GM12892 (cell line): ENCODE measurements around the gene PPCS.

Source experiments
- DNase-seq: peaks from one replicate; pipeline ENCODE4 v3.0.0; 2011; ENCODE audit not compliant: insufficient read length
- FAIRE-seq: peaks from 2 replicates; lab custom pipeline; 2011; peaks lifted over from hg19 to GRCh38; lab: Jason Lieb, UNC
- POLR2A ChIP-seq: IDR thresholded peaks from 2 replicates; pipeline ENCODE4 v1.6.1; 2011; ENCODE audit warnings: low read depth, low read length, control low read depth
- POLR2AphosphoS5 ChIP-seq: IDR thresholded peaks from 2 replicates; pipeline ENCODE4 v1.6.1; 2011; ENCODE audit warnings: low read depth, low read length, control low read depth
- TAF1 ChIP-seq: IDR thresholded peaks from 2 replicates; pipeline ENCODE4 v1.6.1; 2011; ENCODE audit warnings: low read depth, mild to moderate bottlenecking, control low read depth, low read length, borderline replicate concordance

Gene PPCS

DNA sequence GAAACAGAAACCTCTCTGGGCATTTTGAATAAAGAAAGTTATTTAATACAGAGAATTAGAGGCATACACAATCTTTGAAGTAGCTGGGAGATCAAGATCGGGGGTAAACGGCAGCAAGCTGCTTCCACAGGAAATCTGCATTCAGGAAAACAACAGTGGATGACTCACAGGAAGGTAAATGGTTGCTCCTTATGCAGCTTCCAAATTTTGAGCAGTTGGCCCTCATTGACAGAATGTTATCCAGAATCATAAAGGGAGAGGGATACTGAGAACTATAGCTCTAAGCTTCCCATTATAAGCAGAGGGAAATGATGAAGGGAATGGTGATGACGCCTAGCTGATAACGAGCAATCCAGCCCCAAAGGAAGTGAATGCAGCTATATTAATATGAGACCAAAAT lies 29.1 kb upstream of the PPCS start:
- no peak for TF ChIP-seq POLR2A
- no peak for TF ChIP-seq POLR2AphosphoS5
- no peak for TF ChIP-seq TAF1
- FAIRE-seq (no peak), DNase-seq (no peak)

DNA sequence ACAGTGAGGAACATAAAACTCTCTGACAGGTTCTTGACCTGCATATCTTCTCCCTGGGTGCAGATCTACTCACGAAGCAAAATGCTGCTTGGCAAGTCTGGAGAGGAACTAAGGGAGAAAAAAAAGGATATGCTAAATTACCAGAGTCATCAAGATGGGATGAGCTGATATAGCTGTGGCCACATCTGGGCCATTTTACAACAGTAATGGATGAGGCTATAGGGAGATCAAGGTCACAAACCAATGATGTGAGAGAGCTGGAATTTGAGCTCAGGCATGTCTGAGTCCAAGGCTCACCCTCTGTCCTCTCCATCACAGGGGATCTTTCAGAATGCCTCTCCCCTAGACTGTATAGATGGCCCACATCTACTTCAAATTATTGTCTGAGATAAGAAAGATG lies 26.7 kb upstream of the PPCS start:
- DNase-seq (no peak), FAIRE-seq (no peak)
- no peak for TF ChIP-seq POLR2AphosphoS5
- TF ChIP-seq POLR2A = no peak
- TF ChIP-seq TAF1 = no peak

DNA sequence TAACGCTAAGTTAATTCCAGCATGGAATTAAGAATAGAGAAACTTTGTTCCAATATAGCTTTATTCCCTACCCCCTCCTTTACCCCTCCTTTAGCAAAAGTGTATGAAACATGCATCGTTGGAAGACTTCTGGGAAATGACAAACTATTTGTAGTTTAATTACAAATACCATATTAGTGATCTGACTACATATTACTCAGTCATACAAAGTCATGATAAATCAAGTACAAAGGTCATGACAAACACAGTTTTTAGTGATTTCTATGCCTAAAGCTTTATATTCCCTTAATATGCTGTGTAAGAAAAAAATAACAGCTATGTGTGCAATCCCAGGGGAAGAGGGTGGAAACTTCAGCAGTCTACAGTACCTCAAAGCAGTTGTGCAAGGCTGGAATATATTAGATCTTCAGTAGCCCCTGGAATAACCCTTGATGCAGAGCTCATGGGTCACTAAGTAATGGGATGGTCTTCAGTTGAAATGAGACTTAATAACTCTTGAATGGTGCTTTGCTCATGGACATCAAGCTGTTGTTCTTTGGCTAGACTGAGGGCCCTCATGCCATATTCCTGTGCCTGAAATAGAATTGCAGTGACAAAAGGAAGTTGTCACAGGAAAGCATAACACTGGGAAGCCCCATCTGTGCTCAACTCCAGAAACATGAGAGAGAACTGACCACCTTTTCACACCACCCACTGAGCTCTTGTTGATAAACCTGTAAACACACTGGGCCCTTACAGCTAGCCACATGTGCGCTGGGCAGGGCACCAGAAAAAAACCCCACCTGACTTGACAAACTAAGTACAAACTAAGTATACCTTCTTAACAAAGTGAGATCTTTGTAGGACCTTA lies 25.8 kb upstream of the PPCS start:
- no peak for TF ChIP-seq POLR2AphosphoS5
- no peak for TF ChIP-seq POLR2A
- TF ChIP-seq TAF1 = no peak
- DNase-seq (no peak), FAIRE-seq (no peak)

DNA sequence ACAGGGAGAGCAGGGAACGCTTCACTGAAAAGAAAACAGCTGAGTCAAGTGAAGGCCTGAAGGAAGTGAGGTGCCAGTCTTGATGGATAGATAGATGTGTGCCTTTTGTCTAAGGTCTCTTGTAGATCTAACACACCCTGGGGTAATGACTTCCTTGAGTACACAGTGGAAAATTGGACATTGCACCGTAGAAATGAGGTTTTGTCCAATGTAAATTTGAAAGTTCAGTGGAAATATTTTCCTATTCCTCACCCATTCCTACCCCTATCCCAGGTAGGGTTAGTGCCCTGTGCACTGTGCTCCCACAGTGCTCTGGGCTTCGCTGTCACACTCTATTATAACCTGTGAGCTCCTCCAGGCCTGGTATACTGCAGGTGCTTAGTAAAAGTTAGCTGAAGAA lies 24.8 kb upstream of the PPCS start:
- no peak for FAIRE-seq
- no peak for DNase-seq
- TF ChIP-seq POLR2A (no peak), TAF1 (no peak), POLR2AphosphoS5 (no peak)

DNA sequence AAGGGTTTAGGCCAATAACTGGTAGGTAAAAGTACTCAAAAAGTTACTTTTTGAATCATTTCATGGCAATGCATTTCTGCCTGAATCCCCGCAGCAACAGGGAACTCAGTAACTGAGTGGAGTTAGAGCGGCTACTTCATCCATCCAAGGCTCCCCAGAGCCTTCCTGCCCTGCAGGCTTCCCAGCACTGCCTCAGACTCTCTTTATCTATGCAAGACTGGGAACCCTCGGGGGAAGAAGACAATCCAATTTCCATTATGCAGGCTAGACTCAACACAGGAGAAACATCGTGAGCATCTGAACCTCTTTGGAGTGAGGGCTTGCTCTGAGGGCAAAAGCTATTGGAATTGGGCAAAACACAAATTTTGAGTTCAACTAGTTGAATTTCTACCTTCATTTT lies 23.6 kb upstream of the PPCS start:
- TF ChIP-seq POLR2A = no peak
- TF ChIP-seq TAF1 = no peak
- no peak for TF ChIP-seq POLR2AphosphoS5
- no peak for FAIRE-seq
- DNase-seq = no peak

DNA sequence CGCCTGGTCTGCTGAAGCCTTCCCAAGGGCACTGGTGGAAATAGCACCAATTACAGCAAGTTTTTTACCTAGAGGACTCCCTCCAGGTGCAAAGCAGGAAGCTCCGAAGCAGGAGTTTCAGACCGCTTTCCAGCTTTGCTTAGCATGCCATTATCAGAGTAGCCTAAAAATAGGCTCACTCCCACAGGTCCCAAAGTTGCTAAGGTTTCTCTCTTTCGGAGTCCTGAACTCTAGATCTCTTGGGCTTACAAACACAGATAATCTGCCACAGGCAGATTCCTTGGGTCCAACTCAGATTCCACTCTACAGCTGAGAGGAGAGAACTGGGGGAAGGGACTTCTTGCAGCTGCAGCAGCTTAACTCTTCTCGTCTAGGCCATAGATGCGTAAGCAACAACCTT lies 23.0 kb upstream of the PPCS start:
- DNase-seq (no peak), FAIRE-seq (no peak)
- no peak for TF ChIP-seq POLR2A
- TF ChIP-seq POLR2AphosphoS5 = no peak
- TF ChIP-seq TAF1 = no peak

DNA sequence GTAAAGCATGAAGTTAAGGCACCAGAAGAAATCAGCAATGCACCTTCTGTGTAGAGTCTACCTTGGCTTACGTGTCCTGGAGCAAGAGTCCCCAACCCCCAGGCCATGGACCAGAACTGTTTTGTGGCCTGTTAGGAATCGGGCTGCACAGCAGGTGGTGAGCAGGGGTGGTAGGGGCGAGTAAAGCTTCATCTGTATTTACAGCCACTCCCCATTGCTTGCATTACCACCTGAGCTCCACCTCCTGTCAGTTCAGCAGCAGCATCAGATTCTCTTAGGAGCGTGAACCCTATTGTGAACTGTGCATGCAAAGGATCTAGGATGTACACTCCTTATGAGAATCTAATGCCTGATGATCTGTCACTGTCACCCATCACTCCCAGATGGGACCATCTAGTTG lies 22.0 kb upstream of the PPCS start:
- TF ChIP-seq POLR2A (no peak), POLR2AphosphoS5 (no peak), TAF1 (no peak)
- no peak for FAIRE-seq
- no peak for DNase-seq

DNA sequence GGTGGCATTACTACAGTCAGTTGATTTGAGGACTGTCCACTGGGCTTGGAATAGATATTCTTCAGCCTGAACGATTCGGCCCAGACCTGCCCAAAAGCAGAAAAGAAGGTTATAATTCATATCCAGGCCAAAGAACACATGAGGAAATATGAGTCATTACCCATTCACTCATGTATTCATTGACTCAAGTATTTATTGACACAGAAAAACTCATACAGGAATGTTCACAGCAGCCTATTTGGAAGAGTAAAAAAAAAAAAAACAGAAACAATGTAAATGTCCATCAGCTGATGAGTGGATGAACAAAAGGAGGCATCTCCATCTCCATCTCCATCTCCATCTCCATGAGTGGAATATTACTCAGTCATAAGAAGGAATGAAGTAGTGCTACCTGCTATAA lies 16.4 kb upstream of the PPCS start:
- DNase-seq = no peak
- TF ChIP-seq POLR2A (no peak), TAF1 (no peak), POLR2AphosphoS5 (no peak)
- no peak for FAIRE-seq

DNA sequence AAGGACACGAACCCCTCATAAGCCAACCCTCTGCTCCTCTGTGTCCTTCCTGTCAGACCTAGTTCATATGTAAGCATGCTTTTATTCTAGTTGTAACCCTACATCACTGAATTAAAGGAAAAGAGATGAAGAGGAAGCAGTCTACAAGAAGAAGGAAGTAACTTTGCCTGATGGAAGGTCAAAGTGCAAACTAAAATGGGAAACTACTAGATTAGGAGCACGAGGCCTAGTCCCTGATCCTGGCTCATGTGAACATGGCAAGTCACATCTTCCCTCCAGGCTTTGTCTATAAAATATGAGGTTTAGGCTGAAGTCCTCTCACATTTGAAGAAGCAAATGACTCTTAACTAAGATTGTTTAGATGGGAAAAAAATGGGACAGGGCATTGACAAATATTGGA lies 13.7 kb upstream of the PPCS start:
- FAIRE-seq = no peak
- no peak for DNase-seq
- no peak for TF ChIP-seq TAF1
- no peak for TF ChIP-seq POLR2A
- no peak for TF ChIP-seq POLR2AphosphoS5

DNA sequence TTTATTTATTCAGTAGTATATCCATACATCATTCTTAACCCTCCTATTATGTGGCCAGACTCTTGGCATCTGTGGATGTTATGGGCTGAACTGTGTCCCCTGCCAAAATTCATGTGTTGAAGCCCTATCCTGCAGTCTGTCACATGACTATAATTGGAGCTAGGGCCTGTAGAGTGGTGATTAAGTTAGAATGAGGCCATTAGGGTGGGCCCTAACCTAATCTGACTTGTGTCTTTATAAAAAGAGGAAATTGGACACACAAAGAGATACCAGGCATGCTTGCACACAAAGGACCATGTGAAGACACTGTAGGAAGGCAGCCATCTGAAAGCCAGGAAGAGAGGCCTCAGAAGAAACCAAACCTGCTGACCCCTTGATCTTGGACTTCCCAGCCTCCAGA lies 7.1 kb upstream of the PPCS start:
- TF ChIP-seq TAF1 = no peak
- no peak for DNase-seq
- no peak for FAIRE-seq

DNA sequence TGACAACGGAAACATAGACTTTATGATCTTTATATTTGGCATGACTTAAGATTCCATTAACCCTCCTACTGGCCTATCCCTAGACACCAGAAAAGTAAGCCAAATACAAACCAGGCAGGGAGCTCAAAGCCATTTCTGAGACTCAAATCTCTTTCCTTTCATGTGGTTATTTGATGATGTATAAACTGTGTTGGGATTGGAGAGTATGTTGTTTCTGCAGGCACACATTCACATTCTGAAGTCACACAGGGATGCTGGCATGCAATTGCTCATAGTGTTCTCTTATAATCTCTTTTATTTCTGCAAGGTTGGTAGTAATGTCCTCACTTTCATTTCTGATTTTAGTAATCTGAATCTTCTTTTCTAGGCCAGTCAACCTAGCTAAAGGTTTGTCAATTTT lies 6.3 kb upstream of the PPCS start:
- TF ChIP-seq TAF1 (no peak), POLR2AphosphoS5 (no peak)
- DNase-seq = no peak
- no peak for FAIRE-seq

DNA sequence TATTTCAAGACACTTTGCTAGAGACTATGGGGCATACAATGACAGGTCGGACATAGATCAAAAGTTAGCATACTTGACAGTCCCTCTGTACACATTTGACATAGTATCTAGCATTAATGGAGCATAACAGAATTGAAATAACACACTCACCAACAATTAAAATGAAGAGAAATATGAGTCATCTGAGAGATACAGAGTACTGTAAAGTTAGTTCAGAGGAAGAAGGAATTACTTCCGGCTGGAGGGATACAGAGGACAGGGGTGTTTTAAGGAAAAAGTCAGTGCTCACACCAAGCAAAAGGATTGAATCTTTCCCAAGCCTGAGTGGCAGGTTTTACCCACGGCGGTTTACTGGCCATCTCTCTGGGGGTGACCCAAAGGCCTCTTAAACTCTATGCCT lies 3.0 kb upstream of the PPCS start:
- TF ChIP-seq TAF1 (no peak), POLR2AphosphoS5 (no peak), POLR2A (no peak)
- FAIRE-seq (no peak), DNase-seq (no peak)

DNA sequence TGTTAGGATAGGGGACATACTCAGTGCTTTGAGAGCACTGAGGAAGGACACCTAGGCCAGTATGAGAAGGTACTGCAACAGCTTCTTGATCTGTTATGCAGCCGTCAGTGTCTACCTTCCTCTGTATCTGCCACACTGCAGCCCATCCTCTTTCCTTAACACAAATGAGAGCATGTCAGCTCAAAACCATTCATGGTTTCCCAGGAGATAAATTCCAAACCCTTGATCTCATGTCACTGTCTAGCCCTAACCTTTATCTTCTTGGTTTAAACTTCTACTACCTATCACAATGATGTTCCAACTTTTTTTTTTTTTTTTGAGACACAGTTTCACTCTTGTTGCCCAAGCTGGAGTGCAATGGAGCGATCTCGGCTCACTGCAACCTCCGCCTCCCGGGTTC lies 1.9 kb upstream of the PPCS start:
- no peak for FAIRE-seq
- TF ChIP-seq POLR2A (no peak), POLR2AphosphoS5 (no peak), TAF1 (no peak)
- DNase-seq = no peak
